Mammary epithelial cell (primary cell): ENCODE results near the gene FOXO6.

ENCODE experiments used
- CTCF ChIP-seq, 2 donors: IDR thresholded peaks in 1 of 2; conservative IDR thresholded peaks in 1 of 2; 2 replicates each; pipeline ENCODE4 v1.5.1; 2011 to 2012; ENCODE audit warnings: inconsistent platforms in 2 of 2, low read length in 2 of 2, mild to moderate bottlenecking in 2 of 2, control low read depth in 1 of 2, low read depth in 1 of 2; ENCODE audit not compliant: insufficient read depth in 1 of 2; ENCODE audit errors: extremely low read depth in 1 of 2
- EZH2 ChIP-seq: IDR thresholded peaks from 2 replicates; pipeline ENCODE4 v1.6.1; 2012; ENCODE audit warnings: low read length, inconsistent platforms, borderline replicate concordance

GRCh38 chr1:41368366-41368765 lies 7.1 kb downstream of the FOXO6 start:
- no peak for TF ChIP-seq CTCF (conservative IDR thresholded peaks at IDR 0.05 in 1 of 2, IDR thresholded peaks at IDR 0.05 in 1 of 2; ENCODE audit: extremely low read depth in 1 of 2, insufficient read depth in 1 of 2, low read depth in 1 of 2, low read length in 2 of 2)
- no peak for TF ChIP-seq EZH2
